PFSK-1 (cell line): ENCODE data around the gene LIPE.

Experiments used
- POLR2AphosphoS5 ChIP-seq: IDR thresholded peaks from 2 replicates; pipeline ENCODE4 v1.6.1; 2012; ENCODE audit warnings: low read depth, mild to moderate bottlenecking, control low read depth, low read length, moderate library complexity
- TAF1 ChIP-seq: IDR thresholded peaks from 2 replicates; pipeline ENCODE4 v1.6.1; 2012; ENCODE audit warnings: low read length, control low read depth, borderline replicate concordance; ENCODE audit not compliant: insufficient read depth
- TF ChIP-seq, protein P1 (sequence below), 2 experiments: IDR thresholded peaks; 2 replicates each; pipeline versions ENCODE4 v1.6.1 to v1.8.0; 2011 to 2012; ENCODE audit warnings: low read depth in 2 of 2, low read length in 2 of 2, control low read depth in 1 of 2, inconsistent platforms in 1 of 2, mild to moderate bottlenecking in 1 of 2, moderate library complexity in 1 of 2; ENCODE audit not compliant: insufficient read depth in 1 of 2

DNA sequence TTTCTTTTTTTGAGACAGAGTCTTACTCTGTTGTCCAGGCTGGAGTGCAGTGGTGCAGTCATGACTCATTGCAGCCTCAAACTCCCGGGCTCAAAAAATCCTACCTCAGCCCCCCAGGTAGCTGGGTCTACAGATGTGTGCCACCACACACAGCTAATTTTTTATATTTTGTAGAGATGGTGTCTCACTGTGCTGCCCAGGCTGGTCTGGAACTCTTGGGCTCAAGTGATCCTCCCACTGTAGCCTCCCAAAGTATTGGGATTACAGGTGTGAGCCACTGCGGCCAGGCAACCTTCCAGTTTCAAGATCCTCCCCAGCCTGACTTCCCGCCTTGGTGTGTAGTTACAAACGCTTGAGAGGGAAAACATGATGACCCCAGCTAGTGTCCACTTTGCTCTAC is 59.3 kb downstream of the LIPE start:
- TF ChIP-seq POLR2AphosphoS5 (no peak), TAF1 (no peak)
- TF ChIP-seq, protein P1, sequence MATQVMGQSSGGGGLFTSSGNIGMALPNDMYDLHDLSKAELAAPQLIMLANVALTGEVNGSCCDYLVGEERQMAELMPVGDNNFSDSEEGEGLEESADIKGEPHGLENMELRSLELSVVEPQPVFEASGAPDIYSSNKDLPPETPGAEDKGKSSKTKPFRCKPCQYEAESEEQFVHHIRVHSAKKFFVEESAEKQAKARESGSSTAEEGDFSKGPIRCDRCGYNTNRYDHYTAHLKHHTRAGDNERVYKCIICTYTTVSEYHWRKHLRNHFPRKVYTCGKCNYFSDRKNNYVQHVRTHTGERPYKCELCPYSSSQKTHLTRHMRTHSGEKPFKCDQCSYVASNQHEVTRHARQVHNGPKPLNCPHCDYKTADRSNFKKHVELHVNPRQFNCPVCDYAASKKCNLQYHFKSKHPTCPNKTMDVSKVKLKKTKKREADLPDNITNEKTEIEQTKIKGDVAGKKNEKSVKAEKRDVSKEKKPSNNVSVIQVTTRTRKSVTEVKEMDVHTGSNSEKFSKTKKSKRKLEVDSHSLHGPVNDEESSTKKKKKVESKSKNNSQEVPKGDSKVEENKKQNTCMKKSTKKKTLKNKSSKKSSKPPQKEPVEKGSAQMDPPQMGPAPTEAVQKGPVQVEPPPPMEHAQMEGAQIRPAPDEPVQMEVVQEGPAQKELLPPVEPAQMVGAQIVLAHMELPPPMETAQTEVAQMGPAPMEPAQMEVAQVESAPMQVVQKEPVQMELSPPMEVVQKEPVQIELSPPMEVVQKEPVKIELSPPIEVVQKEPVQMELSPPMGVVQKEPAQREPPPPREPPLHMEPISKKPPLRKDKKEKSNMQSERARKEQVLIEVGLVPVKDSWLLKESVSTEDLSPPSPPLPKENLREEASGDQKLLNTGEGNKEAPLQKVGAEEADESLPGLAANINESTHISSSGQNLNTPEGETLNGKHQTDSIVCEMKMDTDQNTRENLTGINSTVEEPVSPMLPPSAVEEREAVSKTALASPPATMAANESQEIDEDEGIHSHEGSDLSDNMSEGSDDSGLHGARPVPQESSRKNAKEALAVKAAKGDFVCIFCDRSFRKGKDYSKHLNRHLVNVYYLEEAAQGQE (IDR thresholded peaks at IDR 0.05; ENCODE audit: insufficient read depth in 1 of 2, low read depth in 2 of 2, low read length in 2 of 2) = no peak
